ENCODE data around the gene GLRA3.
"Not testable (repeated sequence)": the region's sequence is repeated elsewhere in the genome, so short reads cannot be mapped to it uniquely, and the experiment has no call there.

GLRA3 gene

DNA sequence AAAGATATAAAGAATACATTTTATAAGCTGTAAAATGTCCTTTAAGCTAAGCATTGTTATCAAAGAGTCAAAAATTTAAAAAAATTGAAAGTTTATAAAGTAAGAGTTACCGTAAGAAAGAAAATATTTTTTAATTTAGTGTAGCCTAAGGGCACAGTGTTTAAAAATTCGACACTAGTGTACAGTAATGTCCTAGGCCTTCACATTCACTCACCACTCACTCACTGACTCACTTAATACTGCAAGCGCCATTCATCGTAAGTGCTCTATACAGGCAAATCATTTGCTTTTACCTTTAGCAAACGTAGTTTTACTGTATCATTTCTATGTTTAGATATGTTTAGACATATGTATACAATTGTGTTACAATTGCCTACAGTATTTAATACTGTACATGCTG, 20.2 kb downstream of the GLRA3 start:
- DNase-seq (ENCODE audit: low read depth) = no peak

DNA sequence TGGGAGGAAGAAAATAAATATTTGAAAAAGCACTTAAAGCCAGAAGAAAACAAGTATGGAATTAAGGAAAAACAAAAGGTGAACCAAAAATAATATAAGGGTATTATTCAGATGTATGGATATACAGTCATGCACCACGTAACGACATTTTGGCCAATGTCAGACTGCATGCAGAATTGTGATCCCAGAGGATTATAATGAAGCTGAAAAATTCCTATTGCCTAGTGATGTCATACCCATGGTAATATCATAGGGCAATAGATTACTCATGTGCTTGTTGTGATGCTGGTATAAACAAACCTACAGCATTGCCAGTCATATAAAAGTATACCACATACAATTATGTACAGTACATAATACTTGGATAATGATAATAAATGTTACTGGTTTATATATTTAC, 20.9 kb downstream of the GLRA3 start:
- no peak for DNase-seq (ENCODE audit: low read depth)

- no peak for DNase-seq (ENCODE audit: low read depth)
Measured at GRCh38 chr4:174805746-174806145, 23.3 kb downstream of the GLRA3 start.

- DNase-seq (ENCODE audit: low read depth) = no peak
Measured at GRCh38 chr4:174794543-174795094, 34.4 kb downstream of the GLRA3 start.

DNA sequence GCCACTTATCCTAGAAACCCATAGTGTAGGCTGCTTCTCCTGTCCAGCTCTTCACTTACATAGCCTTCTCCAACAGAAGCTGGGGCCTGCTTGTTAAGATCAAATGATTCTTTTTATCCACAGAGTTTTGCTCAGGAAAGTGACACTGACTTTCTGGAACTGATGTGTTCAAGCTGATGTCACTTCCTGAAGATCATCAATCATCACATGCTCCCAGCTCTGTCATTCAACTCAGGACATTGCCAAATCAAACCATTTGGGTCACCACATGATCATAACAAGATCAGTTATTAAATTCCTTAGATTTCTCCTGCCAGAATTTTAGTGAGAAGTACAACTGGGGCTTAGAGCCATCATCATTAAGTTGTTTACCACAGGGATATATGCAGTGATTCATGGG, 39.4 kb downstream of the GLRA3 start:
- DNase-seq (ENCODE audit: low read depth) = no peak

GRCh38 chr4:174778274-174778986, 50.6 kb downstream of the GLRA3 start:
- DNase-seq (ENCODE audit: low read depth) = not testable (repeated sequence)

DNA sequence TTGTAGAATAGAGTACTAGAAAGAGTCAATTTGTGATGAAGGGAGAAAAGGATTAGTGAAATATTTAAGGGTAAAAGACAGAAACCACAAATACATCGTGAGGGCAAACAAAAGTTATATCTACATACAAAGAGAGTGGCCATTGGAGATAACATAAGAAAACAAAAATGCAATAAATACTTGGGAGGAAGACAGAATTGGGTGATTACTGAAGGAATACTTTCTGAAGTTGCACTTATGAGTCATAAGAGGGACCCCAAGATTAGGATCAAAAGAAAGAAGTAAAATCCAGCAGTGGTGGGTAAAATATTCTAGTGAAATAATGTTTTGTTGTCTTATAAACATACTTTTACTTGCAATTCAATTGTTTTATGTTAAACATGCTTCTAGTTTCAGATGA, 53.7 kb downstream of the GLRA3 start:
- no peak for DNase-seq (ENCODE audit: low read depth)

DNA sequence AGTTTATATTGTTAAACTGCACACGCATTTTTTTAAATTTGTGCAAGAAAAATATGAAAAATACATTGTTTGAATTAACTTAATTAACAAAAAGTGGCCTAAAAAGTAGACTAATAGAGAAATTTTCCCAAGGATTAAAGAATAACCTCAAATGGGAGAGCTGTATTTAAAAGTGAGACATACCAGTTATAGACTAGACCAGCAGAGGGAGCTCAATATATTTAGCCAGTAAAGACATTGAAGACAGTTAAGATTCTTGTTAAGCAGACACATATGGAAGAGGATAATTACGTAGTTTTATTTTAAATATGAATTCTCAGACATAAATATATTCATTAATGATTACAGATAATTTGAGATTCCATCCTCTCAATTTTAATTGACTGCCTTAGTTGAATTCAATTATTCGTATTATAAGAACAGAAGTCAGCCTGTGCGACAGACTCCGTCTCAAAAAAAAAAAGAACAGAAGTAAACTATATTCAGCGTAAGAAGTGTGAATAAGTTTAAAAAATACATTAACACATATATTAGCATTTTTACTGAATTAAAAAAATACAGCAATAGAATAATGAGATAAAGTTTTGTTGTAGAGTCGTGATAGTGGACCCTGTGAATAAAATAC, 64.8 kb downstream of the GLRA3 start:
- DNase-seq (ENCODE audit: low read depth) = no peak

- DNase-seq (ENCODE audit: low read depth) = no peak
Measured at GRCh38 chr4:174763454-174764104, 65.5 kb downstream of the GLRA3 start.

- no peak for DNase-seq (ENCODE audit: low read depth)
Measured at GRCh38 chr4:174761451-174761850, 67.6 kb downstream of the GLRA3 start.

GRCh38 chr4:174757736-174758135, 71.3 kb downstream of the GLRA3 start:
- no peak for DNase-seq (ENCODE audit: low read depth)

DNA sequence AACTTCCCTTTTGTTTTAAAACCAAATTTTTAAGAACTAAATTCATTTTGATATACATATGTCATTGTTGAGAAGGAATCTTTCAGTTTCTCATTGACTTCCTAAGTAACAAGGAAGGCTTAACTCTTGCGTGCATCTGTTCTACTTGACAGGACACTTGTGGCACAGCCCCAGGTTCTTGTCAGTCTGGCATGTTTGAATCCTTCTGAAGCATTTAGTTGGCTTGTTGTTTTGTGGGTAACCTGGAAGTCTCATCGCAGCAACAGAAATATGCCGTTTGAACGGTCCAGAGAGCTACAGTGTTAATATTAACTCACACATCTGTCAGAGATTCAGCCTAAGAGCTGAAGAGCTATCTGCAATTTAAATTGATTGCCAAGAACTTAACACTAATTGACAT, 76.0 kb downstream of the GLRA3 start:
- DNase-seq (ENCODE audit: low read depth) = no peak

DNA sequence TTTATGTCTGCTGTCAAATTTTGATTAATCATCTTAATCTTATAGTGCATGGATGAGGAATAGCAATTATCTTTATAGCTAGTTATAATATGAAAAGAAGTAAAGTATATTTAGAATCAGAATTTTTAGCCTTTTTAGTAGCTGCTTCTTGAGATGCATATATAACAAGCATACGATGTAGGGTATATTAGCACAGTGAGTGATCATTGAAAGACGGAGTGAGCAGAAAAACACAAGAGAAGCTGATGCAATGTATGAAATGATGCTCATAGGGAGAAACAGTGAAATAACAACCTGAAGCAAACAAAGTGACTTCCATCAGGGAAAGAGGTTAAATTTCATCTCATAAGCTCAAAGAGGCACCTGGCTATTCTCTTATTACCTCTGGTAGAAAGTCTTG, 77.0 kb downstream of the GLRA3 start:
- no peak for DNase-seq (ENCODE audit: low read depth)

GRCh38 chr4:174749091-174749490, 80.0 kb downstream of the GLRA3 start:
- DNase-seq (ENCODE audit: low read depth) = no peak

- no peak for DNase-seq (ENCODE audit: low read depth)
Measured at GRCh38 chr4:174746710-174747109, 82.3 kb downstream of the GLRA3 start.

DNA sequence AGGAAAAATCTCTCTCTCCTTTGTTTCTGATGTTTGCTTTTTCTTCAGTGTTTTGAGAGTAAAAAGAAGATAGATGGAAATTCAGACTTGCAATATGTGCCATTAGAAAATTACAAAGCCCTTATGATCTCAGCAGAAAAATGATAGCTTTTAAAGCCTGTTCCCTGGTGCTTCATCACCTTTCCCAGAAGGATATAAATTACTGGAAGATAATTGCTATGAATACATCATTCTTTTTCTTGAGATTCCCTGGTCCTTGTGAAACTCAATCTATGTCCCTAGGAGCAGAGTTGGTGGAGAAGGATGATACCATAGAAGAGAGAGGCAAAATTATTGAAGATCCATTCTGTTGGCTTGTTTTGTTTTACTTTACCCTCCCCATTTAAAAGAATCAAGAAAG, 86.5 kb downstream of the GLRA3 start:
- DNase-seq (ENCODE audit: low read depth) = no peak

GRCh38 chr4:174739576-174739975, 89.5 kb downstream of the GLRA3 start:
- DNase-seq (ENCODE audit: low read depth) = no peak

DNA sequence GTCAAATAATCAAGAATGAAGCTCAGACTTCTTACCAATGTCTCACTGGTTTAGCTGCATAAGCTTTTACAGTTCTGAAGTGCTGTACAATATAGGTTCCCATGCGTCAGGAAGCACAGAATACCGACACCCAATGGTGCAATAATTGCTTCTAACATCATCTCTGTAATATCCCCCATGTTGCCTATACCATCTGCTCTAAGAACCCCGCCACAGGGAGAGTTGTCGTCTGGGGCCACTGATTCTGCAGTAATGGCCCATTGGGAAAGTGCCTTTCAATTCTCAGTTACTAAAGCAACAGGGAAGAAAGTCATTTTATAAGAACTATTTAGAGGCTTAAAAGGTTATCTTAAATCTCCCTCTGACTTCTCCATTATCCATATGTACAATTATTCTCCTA, 94.9 kb downstream of the GLRA3 start:
- DNase-seq (ENCODE audit: low read depth) = no peak

GRCh38 chr4:174717828-174718227, 111.2 kb downstream of the GLRA3 start:
- DNase-seq (ENCODE audit: low read depth) = no peak

- no peak for DNase-seq (ENCODE audit: low read depth)
Measured at GRCh38 chr4:174716986-174717770, 111.9 kb downstream of the GLRA3 start.

DNA sequence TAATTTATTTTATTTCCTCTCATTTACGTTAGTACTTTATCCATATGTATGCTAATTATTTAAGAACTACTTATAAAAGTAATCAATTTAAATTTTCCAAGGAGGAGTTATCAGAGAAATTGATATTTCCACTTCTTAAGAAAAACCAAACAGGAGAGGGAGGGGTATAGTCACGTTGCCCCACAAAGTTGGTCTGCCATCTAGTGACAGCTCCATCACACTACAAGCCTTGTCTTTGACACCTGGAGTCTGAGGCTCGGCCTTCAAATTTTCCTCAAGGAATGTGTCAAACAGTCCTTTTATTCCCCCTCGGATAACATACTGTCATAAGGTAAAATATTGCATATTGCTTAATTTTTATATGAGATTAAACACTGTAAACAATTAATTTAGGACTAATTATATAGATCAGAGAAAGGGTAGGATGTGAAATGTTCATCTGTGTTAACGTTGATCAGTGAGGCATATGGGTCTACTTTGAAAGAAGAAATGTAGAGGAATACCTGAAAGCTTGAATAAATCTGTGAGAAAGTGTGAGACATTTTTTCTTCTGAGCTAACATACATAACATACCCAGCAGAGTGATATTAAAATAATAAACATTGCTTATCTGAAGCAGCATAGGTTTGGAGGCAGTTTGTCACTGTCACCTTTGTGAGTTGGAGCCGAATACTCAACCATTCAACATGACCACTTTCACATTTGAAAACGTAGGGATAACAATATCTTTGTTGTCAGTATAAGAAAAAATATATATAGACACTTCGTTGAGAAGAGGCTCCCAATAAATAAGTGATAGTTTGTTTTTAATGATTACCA, 114.4 kb downstream of the GLRA3 start:
- no peak for DNase-seq (ENCODE audit: low read depth)

GRCh38 chr4:174713821-174714220, 115.2 kb downstream of the GLRA3 start:
- no peak for DNase-seq (ENCODE audit: low read depth)

Data from stimulated activated CD8-positive, alpha-beta memory T cell treated with anti-CD3 and anti-CD28 coated beads, Interleukin-15, amount 100 ng/mL, for 1 hour (primary cell).